Measurements from ENCODE around the gene CHI3L2. TPM values are rescaled to one million over a fixed set of nuclear protein-coding genes. Genes with fewer than 3 reads are reported as not detected.

Gene CHI3L2
- total and polyA plus RNA-seq, 2 of the 13 experiments (the other 11 are each of a cell fraction or from before 2014, with no cell fraction given): 0.46 to 1.7 TPM

DNA sequence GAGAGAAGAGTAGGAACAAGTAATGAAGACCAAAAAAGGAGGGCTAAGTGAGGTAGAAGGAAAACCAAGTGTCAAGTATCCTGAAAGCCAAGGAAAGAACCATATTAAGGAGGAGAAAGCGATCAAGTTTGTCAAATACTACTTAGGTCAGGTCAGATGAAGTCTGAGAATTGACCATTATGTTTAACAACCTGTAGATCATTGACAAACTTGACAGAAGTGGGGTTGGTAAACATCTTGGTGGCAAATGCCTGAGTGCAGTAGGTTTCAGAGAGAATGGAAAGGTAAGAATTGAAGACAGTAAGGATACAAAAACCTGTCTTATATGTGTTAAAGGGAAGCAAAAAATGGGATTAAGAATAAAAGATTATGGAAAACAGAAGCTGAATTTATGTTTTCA, 59.4 kb downstream of the CHI3L2 start:
- WGBS (ENCODE audit: low lambda C conversion rate): 3% methylated on average over 1 of the region's 1 CpG
- no peaks in the 10 kb centered on the region for H3K79me2 ChIP-seq (ENCODE audit: insufficient read depth, low read length)
- DNase-seq (ENCODE audit: low spot score) (no peak), FAIRE-seq (no peak), ATAC-seq (no peak)
- no peak overlapping the region for H3K4me2 ChIP-seq (ENCODE audit: low read depth, low read length)
- ChIA-PET POLR2A (no interaction called here), CTCF (ENCODE audit: low intra/inter-chr PET ratio, low total read pairs) (no interaction called here)
- H4K20me1 ChIP-seq (ENCODE audit: insufficient read depth, low read length): no peaks in the 10 kb centered on the region
- BruUV-seq (replicated peaks): no TSS peak
- no peak overlapping the region for H3K4me3 ChIP-seq (replicated peaks in 1 of 3; ENCODE audit: insufficient read depth in 1 of 3, low read depth in 2 of 3, low read length in 3 of 3)
- no peaks in the 10 kb centered on the region for H3K9me3 ChIP-seq (ENCODE audit: low read length)
- no peaks in the 10 kb centered on the region for H3K36me3 ChIP-seq (replicated peaks in 1 of 2; ENCODE audit: control insufficient read depth in 1 of 2, insufficient read depth in 2 of 2, low read length in 2 of 2)
- H3K4me1 ChIP-seq (ENCODE audit: insufficient read depth, low read length): peaks cover 30% of the 10 kb centered on the region
- H3K27me3 ChIP-seq (ENCODE audit: control insufficient read depth in 1 of 2, insufficient read depth in 2 of 2, low read length in 2 of 2): peaks cover 0 to 2% of the 10 kb centered on the region in 2 experiments; a peak in 1 of 5 replicates
- in situ Hi-C loops (cut with HindIII; ENCODE audit: extremely low pct_ligation_motif_present, low pct_unique_long_range_greater_than_20kb): no loop called here
- no peak overlapping the region for H2AFZ ChIP-seq (ENCODE audit: low read length)
- intact Hi-C loops (cut with micrococcal nuclease; ENCODE audit: unreplicated experiment): loop anchor here (5.0 kb wide), 1 partner anchor 45 kb away; no protein-coding TSS in a partner anchor
- H3K27ac ChIP-seq (ENCODE audit: extremely low read length, insufficient read depth, low read length): no peak overlapping the region
- no peak overlapping the region for H3K9ac ChIP-seq (ENCODE audit: insufficient read depth, low read depth, low read length)
- TF ChIP-seq RFX3 (CRISPR knock-in tag; IDR thresholded peaks at IDR 0.05): no peak
- TF ChIP-seq HCFC1 (IDR thresholded peaks at IDR 0.05; ENCODE audit: low read depth, low read length): no peak
- TF ChIP-seq ZNF570 (CRISPR knock-in tag; IDR thresholded peaks at IDR 0.05; ENCODE audit: borderline replicate concordance): no peak
- no peak for TF ChIP-seq ZFP90 (CRISPR knock-in tag; IDR thresholded peaks at IDR 0.05; ENCODE audit: borderline replicate concordance)
- TF ChIP-seq GATAD2A (CRISPR knock-in tag; IDR thresholded peaks at IDR 0.05): no peak

DNA sequence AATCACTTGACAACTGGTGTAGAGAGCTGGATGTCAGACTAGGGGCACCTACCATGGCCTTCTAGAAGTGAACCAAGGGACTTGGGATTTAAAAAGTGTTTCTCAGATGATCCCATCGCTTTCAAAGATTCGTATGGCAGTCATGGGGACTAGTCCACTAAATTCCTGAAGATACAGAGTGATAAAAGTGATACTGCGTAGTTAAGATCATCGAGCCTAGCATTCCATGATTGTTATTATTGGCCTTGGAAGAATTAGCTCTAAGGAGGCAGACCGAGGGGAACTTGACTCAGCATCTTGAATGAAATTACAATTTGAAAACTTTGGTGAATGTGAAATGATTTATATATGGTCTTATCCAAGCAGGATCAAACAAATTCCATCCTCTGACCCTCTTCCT, 61.9 kb downstream of the CHI3L2 start:
- Histone ChIP-seq H4K20me1 (ENCODE audit: insufficient read depth, low read length) (no peaks in the 10 kb centered on the region), H2AFZ (ENCODE audit: low read length) (no peak overlapping the region), H3K9ac (ENCODE audit: insufficient read depth, low read depth, low read length) (no peak overlapping the region), H3K79me2 (ENCODE audit: insufficient read depth, low read length) (no peaks in the 10 kb centered on the region), H3K4me3 (replicated peaks in 1 of 3; ENCODE audit: insufficient read depth in 1 of 3, low read depth in 2 of 3, low read length in 3 of 3) (no peak overlapping the region), H3K9me3 (ENCODE audit: low read length) (no peaks in the 10 kb centered on the region), H3K27ac (ENCODE audit: extremely low read length, insufficient read depth, low read length) (no peak overlapping the region), H3K36me3 (replicated peaks in 1 of 2; ENCODE audit: control insufficient read depth in 1 of 2, insufficient read depth in 2 of 2, low read length in 2 of 2) (no peaks in the 10 kb centered on the region), H3K27me3 (ENCODE audit: control insufficient read depth in 1 of 2, insufficient read depth in 2 of 2, low read length in 2 of 2) (peaks cover 0 to 2% of the 10 kb centered on the region in 2 experiments; a peak in 1 of 5 replicates), H3K4me2 (ENCODE audit: low read depth, low read length) (no peak overlapping the region), H3K4me1 (ENCODE audit: insufficient read depth, low read length) (peaks cover 22% of the 10 kb centered on the region)
- CTCF ChIA-PET (ENCODE audit: low intra/inter-chr PET ratio, low total read pairs): no interaction called here
- POLR2A ChIA-PET: no interaction called here
- WGBS (ENCODE audit: low lambda C conversion rate): 17% methylated on average over 4 of the region's 5 CpGs
- in situ Hi-C loops (cut with HindIII; ENCODE audit: extremely low pct_ligation_motif_present, low pct_unique_long_range_greater_than_20kb): no loop called here
- intact Hi-C loops (cut with micrococcal nuclease; ENCODE audit: unreplicated experiment): loop anchor here (5.0 kb wide), 1 partner anchor 43 kb away; no protein-coding TSS in a partner anchor
- BruUV-seq (replicated peaks): no TSS peak
- FAIRE-seq: no peak
- DNase-seq (ENCODE audit: low spot score): no peak
- no peak for ATAC-seq
- no peak for TF ChIP-seq SCMH1 (CRISPR knock-in tag; IDR thresholded peaks at IDR 0.05; ENCODE audit: borderline replicate concordance)
- no peak for TF ChIP-seq RXRA (CRISPR knock-in tag; IDR thresholded peaks at IDR 0.05)
- no peak for TF ChIP-seq ARID2 (CRISPR knock-in tag; IDR thresholded peaks at IDR 0.05; ENCODE audit: borderline replicate concordance)
- no peak for TF ChIP-seq KDM3A (CRISPR knock-in tag; IDR thresholded peaks at IDR 0.05; ENCODE audit: low read depth)

Data from HepG2 (cell line).